OCI-LY3 (cell line): ENCODE data around the gene TAS2R8.

ENCODE experiments used
- H2AFZ ChIP-seq: fragments of 200-600, 300-600 bp; shearing (Covaris generic); 2 replicates; pipeline ENCODE4 v1.6.0; 2014; ENCODE audit warnings: antibody characterized with exemption, low read depth, low read length
- H3K27ac ChIP-seq: fragments of 200-600, 300-600 bp; sonication (generic); 2 replicates; pipeline ENCODE4 v1.5.1; 2014; ENCODE audit warnings: mild to moderate bottlenecking, low read length, moderate library complexity, mixed read lengths
- H3K27me3 ChIP-seq: fragments of 200-600, 300-600 bp; sonication (generic); 2 replicates; pipeline ENCODE4 v1.6.1; 2014; ENCODE audit warnings: low read depth, low read length, mixed read lengths
- H3K36me3 ChIP-seq: fragments of 200-600, 300-600 bp; sonication (generic); replicated peaks from 2 replicates; pipeline ENCODE3; 2014; ENCODE audit warnings: low read depth, low read length, mixed read lengths
- H3K4me1 ChIP-seq: fragments of 300-600, 200-600 bp; sonication (generic); 2 replicates; pipeline ENCODE4 v1.6.1; 2014; ENCODE audit warnings: low read length, mixed read lengths
- H3K4me2 ChIP-seq: fragments of 200-600, 300-600 bp; sonication (generic); 2 replicates; pipeline ENCODE4 v1.6.1; 2014; ENCODE audit warnings: low read length, mixed read lengths
- H3K4me3 ChIP-seq: fragments of 300-600, 200-600 bp; sonication (generic); 2 replicates; pipeline ENCODE4 v1.5.1; 2014; ENCODE audit warnings: antibody characterized with exemption, mild to moderate bottlenecking, low read length, moderate library complexity
- H3K79me2 ChIP-seq: fragments of 300-600, 200-600 bp; shearing (Covaris generic); 2 replicates; pipeline ENCODE4 v1.6.1; 2014; ENCODE audit warnings: mild to moderate bottlenecking, low read length, mixed read lengths
- H3K9ac ChIP-seq: fragments of 300-600, 200-600 bp; shearing (Covaris generic); 2 replicates; pipeline ENCODE4 v1.6.0; 2014; ENCODE audit warnings: mild to moderate bottlenecking, low read length, moderate library complexity
- H3K9me3 ChIP-seq: fragments of 200-600, 300-600 bp; shearing (Covaris generic); 2 replicates; pipeline ENCODE4 v1.6.1; 2014; ENCODE audit warnings: low read length, mixed read lengths; ENCODE audit not compliant: insufficient read depth
- H4K20me1 ChIP-seq: fragments of 200-600, 300-600 bp; sonication (generic); 2 replicates; pipeline ENCODE4 v1.6.1; 2016; ENCODE audit warnings: low read length, mixed read lengths; ENCODE audit not compliant: insufficient read depth
- CTCF ChIP-seq: fragments of 200-600, 300-600 bp; sonication (generic); IDR thresholded peaks from 2 replicates; pipeline ENCODE4 v1.5.1; 2014; ENCODE audit warnings: antibody characterized with exemption, low read length, low read depth
- EZH2phosphoT487 ChIP-seq: fragments of 200-600 bp; shearing (Covaris generic); IDR thresholded peaks from 2 replicates; pipeline ENCODE4 v1.6.1; 2018; ENCODE audit warnings: antibody characterized with exemption, mixed run types, low read depth

Gene TAS2R8

DNA sequence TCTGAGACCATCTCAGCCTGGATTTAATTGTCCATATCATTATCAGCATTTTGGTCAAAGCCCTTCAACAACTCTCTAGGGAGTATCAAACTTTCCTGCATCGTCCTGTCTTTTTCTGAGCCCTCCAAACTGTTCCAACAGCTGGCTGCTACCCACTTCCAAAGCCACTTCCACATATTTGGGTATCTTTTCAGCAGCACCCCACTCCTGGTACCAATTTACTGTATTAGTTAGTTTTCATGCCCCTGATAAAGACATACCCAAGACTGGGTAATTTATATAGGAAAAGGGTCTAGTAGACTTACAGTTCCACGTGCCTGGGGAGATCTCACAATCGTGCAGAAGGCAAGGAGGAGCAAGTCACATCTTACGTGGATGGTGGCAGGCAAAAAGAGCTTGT lies 50.9 kb downstream of the TAS2R8 start:
- TF ChIP-seq EZH2phosphoT487 (no peak), CTCF (no peak)
- Histone ChIP-seq H2AFZ (no peak overlapping the region), H4K20me1 (no peaks in the 10 kb centered on the region), H3K36me3 (no peaks in the 10 kb centered on the region), H3K9me3 (peaks cover 10% of the 10 kb centered on the region; the same call in 1 of the 2 replicates), H3K79me2 (no peaks in the 10 kb centered on the region), H3K27ac (no peak overlapping the region), H3K27me3 (peaks cover 36% of the 10 kb centered on the region), H3K4me1 (peaks cover under 1% of the 10 kb centered on the region), H3K4me3 (no peak overlapping the region), H3K9ac (no peak overlapping the region), H3K4me2 (no peak overlapping the region)
